GM12872 (cell line): ENCODE results near the gene PTPRM.

Experiments
- TF ChIP-seq, protein P1 (sequence below): IDR thresholded peaks from 3 replicates; pipeline ENCODE4 v1.5.1; 2011; ENCODE audit warnings: low read depth, mild to moderate bottlenecking, low read length, moderate library complexity; ENCODE audit not compliant: insufficient read depth

Gene PTPRM

GRCh38 chr18:8396254-8396653, 829.1 kb downstream of the PTPRM start:
- TF ChIP-seq, protein P1, sequence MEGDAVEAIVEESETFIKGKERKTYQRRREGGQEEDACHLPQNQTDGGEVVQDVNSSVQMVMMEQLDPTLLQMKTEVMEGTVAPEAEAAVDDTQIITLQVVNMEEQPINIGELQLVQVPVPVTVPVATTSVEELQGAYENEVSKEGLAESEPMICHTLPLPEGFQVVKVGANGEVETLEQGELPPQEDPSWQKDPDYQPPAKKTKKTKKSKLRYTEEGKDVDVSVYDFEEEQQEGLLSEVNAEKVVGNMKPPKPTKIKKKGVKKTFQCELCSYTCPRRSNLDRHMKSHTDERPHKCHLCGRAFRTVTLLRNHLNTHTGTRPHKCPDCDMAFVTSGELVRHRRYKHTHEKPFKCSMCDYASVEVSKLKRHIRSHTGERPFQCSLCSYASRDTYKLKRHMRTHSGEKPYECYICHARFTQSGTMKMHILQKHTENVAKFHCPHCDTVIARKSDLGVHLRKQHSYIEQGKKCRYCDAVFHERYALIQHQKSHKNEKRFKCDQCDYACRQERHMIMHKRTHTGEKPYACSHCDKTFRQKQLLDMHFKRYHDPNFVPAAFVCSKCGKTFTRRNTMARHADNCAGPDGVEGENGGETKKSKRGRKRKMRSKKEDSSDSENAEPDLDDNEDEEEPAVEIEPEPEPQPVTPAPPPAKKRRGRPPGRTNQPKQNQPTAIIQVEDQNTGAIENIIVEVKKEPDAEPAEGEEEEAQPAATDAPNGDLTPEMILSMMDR: no peak

GRCh38 chr18:8397034-8397433, 829.9 kb downstream of the PTPRM start:
- TF ChIP-seq, protein P1: no peak

DNA sequence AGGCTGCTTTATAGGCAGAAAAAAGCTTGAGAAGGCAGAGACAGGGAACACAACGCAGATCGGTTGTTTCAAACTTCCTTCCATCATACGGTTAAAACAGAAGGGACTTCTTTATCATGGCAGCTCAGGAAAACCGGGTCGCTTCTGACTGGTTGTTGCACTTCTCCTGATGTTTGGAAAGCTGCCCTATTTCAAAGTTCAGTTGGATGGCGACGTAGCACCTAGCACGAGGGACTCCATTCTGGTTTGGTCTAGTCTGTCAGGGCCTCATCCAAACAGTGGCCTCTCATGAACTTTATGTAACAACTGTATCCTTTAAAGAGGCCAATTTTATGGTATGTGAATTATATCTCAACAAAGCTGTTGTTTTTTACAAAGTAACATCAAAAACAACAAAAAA, 832.0 kb downstream of the PTPRM start:
- TF ChIP-seq, protein P1: no peak

DNA sequence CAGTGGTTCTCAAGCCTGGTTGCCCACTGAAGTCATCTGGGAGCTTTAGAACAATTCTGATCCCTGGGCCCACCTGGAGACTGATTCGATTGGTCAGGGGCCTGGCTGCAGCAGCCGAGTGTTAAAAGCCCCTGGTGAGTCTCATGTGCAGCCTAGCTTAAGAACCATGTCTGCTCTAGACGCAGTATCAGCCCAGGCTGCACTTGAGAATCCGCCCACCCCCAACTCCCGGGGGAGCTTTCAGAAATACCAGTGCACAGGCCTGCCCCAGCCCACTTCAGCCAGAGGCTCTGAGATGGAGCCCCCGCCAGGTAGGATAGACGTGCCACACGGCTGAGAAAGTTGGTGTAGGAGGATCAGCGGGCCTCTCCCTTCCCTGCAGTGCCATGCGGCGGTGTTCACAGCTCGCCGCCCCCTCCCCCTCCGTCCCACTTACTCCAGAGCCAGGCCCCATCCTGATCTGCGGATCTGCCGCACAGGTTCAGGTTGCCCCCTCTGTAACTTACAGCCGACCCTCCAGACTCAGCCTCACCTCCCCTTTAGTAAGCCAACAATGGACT, 833.2 kb downstream of the PTPRM start:
- TF ChIP-seq, protein P1: no peak

GRCh38 chr18:8400825-8401224, 833.7 kb downstream of the PTPRM start:
- TF ChIP-seq, protein P1: no peak

DNA sequence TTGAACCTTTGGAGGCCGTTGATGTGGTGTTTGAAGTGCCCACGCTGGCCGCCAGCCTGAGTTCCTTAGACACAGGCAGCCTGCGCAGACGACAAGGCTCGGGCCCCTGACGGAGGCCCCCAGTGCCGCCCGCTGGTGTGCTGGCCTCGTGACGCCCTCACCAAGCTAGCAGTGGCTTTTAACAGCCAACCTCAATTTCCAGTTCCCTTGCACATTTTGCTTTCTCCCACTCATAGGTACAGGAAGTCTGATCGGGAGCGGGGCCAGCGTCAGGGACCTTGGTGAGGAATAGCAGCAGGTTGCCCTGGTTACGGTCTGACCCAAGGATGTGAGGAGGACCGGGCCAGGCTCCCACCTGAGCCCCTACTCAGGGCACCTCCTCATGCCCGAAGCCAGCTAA, 834.5 kb downstream of the PTPRM start:
- TF ChIP-seq, protein P1: no peak

DNA sequence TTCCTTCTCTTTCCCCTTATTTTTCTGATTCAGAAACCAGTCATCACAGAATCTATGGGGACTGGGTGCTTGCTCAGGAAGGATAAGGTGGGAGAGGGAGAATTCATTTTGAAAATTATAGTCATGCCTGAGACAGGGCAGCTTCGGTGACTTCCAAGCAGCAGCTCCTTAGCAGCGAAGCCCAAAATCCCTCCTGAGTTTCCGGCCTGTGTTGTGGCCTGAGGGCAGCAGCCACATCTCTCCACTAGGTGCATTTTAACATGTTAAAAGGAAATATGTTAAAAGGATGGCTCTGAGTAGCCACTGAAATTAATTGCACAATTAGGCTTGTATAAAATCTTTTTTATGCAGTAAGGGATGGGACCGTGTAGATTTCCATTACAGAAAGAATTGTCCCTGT, 835.1 kb downstream of the PTPRM start:
- TF ChIP-seq, protein P1: no peak

GRCh38 chr18:8403713-8404112, 836.6 kb downstream of the PTPRM start:
- TF ChIP-seq, protein P1: no peak
